CD4-positive, alpha-beta memory T cell (primary cell): ENCODE measurements around the gene TRIM65. TPM values are rescaled to one million over a fixed set of nuclear protein-coding genes. Genes with fewer than 3 reads are reported as not detected.
A peak's percentile ranks its signal among the peaks of the same experiment; 100 is the strongest.
"Not testable (repeated sequence)": the region's sequence is repeated elsewhere in the genome, so short reads cannot be mapped to it uniquely, and the experiment has no call there.

Experiments used
- CTCF ChIA-PET: fragments of 350-600 bp; sonication (Branson Sonifier 250); formaldehyde crosslinking; loops from one replicate; lab custom pipeline; 2021; ENCODE audit warnings: inconsistent platforms; ENCODE audit not compliant: partially characterized antibody; lab: Charles Lee
- POLR2A ChIA-PET: fragments of 350-600 bp; sonication (Branson Sonifier 250); formaldehyde crosslinking; loops from one replicate; lab custom pipeline; 2021; ENCODE audit not compliant: partially characterized antibody; lab: Charles Lee
- DNase-seq, 5 donors: peaks; one replicate each; pipeline versions ENCODE4 v3.0.0 to v3.0.0-alpha.2; 2020 to 2022; ENCODE audit warnings: mixed read lengths in 1 of 5
- H3K27ac ChIP-seq: one replicate; pipeline ENCODE4 v1.7.0; 2013; ENCODE audit warnings: low read depth, low read length
- H3K27me3 ChIP-seq: 2 replicates; pipeline ENCODE4 v1.7.0; 2013; ENCODE audit warnings: mild to moderate bottlenecking, low read length, moderate library complexity; ENCODE audit not compliant: insufficient read depth
- H3K36me3 ChIP-seq: 2 replicates; pipeline ENCODE4 v1.7.0; 2013; ENCODE audit warnings: mild to moderate bottlenecking, low read length, moderate library complexity; ENCODE audit not compliant: insufficient read depth
- H3K4me1 ChIP-seq: 2 replicates; pipeline ENCODE4 v1.7.0; 2013; ENCODE audit warnings: mild to moderate bottlenecking, low read length, moderate library complexity; ENCODE audit not compliant: insufficient read depth
- H3K4me3 ChIP-seq, 2 donors: one replicate each; pipeline ENCODE4 v1.7.0; 2013; ENCODE audit warnings: low read length in 2 of 2, mild to moderate bottlenecking in 1 of 2
- H3K9me3 ChIP-seq, 2 donors: one replicate each; pipeline ENCODE4 v1.7.0; 2013; ENCODE audit warnings: low read length in 2 of 2, control low read depth in 1 of 2; ENCODE audit not compliant: control insufficient read depth in 1 of 2
- H3K27ac Mint-ChIP-seq, 7 donors: one replicate each; pipeline ENCODE4 v1.8.0; 2020 to 2021; ENCODE audit warnings: mixed read lengths in 7 of 7, mild to moderate bottlenecking in 6 of 7, inconsistent platforms in 3 of 7, moderate library complexity in 3 of 7
- H3K27me3 Mint-ChIP-seq, 2 donors: one replicate each; pipeline ENCODE4 v1.8.0; 2020 to 2021; ENCODE audit warnings: mixed read lengths in 2 of 2
- H3K36me3 Mint-ChIP-seq, 2 donors: one replicate each; pipeline ENCODE4 v1.8.0; 2020 to 2021; ENCODE audit warnings: mixed read lengths in 2 of 2, inconsistent platforms in 1 of 2, mild to moderate bottlenecking in 1 of 2
- H3K4me1 Mint-ChIP-seq, 4 donors: one replicate each; pipeline ENCODE4 v1.8.0; 2020 to 2021; ENCODE audit warnings: mixed read lengths in 4 of 4, mild to moderate bottlenecking in 1 of 4
- H3K4me3 Mint-ChIP-seq, 8 donors: one replicate each; pipeline ENCODE4 v1.8.0; 2020 to 2021; ENCODE audit warnings: mixed read lengths in 8 of 8, mild to moderate bottlenecking in 7 of 8, moderate library complexity in 6 of 8, inconsistent platforms in 3 of 8
- H3K9me3 Mint-ChIP-seq, 8 donors: one replicate each; pipeline ENCODE4 v1.8.0; 2020 to 2021; ENCODE audit warnings: mixed read lengths in 8 of 8, mild to moderate bottlenecking in 5 of 8, inconsistent platforms in 3 of 8, moderate library complexity in 1 of 8
- intact Hi-C: fragments of 100-400 bp; cut with micrococcal nuclease; formaldehyde crosslinking; loops from one replicate; pipeline ENCODE4 v1.15.1; 2023
- polyA plus RNA-seq, 2 donors: library from polyadenylated mRNA; unstranded; fragments of 300-500 nt; fragmentation: Illumina TruSeq; gene quantifications; one replicate each; pipeline ENCODE4 v1.2.3, GENCODE V29; 2021
- total RNA-seq, 2 experiments: library from RNA; stranded (reverse); gene quantifications; one replicate each; pipeline ENCODE4 v1.2.3, GENCODE V29; 2021

TRIM65 gene
- total and polyA plus RNA-seq, 4 experiments from 2014 or later: 17.7 to 36.9 (median 32.6) TPM

DNA sequence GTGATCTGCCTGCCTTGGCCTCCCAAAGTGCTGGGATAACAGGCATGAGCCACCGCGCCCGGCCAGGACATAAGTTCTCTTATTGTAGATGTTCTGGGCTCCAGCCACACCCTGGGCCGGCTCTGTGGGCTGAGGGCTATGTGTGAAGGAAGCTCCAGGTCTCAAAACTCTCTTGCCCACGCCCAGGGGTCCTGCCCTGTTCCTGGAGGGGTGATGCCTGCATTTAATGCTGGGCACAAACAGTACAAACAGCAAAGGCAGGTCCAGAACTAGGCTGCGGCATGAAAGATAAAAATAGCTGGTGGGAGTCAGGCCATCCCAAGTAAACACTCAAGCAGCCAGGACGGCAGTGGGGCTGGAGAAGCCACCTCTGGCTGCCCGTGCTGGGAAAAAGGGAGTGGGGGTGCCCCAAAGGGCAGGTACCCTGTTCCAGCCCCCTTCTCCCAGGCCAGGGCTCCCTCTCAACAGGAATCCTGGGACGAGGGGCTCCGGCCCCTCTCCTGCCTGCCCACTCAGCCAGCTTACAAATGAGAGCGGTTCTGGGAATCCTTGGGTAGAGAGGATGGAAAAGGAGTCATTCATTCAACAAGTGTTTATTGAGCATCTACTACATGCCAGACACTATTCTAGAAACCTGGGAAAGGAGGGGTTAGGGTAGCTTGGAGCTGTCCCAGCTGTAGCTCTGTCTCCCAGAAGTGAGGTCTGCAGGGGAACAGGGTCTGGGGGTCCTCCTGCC, 23.0 kb downstream of the TRIM65 start:
- Mint-ChIP-seq H3K36me3 (peaks cover 0 to 8% of the 10 kb centered on the region in 2 donors), H3K9me3 (no peaks in the 10 kb centered on the region), H3K27me3 (no peaks in the 10 kb centered on the region), H3K27ac (peak overlapping the region; percentile 57 to 99 (median 95)), H3K4me3 (peak overlapping the region in 3 of 8 donors; percentile 46 to 65 (median 61)), H3K4me1 (peaks cover 28 to 56% (median 42%) of the 10 kb centered on the region in 4 donors)
- Histone ChIP-seq H3K9me3 (no peaks in the 10 kb centered on the region), H3K36me3 (no peaks in the 10 kb centered on the region), H3K4me1 (peaks cover 53% of the 10 kb centered on the region), H3K4me3 (no peak overlapping the region), H3K27ac (no peak overlapping the region), H3K27me3 (no peaks in the 10 kb centered on the region)
- ChIA-PET POLR2A (interaction anchor here (0.9 to 16.3 kb wide), 6 partner anchors 20 to 480 kb away, joined by 4 to 563 read pairs (median 17); partner anchors contain the start of genes MRPL38, PRPSAP1, TRIM65 and UNC13D), CTCF (interaction anchor here (1.2 to 14.1 kb wide), 2 partner anchors 15 to 25 kb away, joined by 4 to 266 read pairs; partner anchors contain the start of gene WBP2)
- intact Hi-C loops: no loop called here
- no peak for DNase-seq

DNA sequence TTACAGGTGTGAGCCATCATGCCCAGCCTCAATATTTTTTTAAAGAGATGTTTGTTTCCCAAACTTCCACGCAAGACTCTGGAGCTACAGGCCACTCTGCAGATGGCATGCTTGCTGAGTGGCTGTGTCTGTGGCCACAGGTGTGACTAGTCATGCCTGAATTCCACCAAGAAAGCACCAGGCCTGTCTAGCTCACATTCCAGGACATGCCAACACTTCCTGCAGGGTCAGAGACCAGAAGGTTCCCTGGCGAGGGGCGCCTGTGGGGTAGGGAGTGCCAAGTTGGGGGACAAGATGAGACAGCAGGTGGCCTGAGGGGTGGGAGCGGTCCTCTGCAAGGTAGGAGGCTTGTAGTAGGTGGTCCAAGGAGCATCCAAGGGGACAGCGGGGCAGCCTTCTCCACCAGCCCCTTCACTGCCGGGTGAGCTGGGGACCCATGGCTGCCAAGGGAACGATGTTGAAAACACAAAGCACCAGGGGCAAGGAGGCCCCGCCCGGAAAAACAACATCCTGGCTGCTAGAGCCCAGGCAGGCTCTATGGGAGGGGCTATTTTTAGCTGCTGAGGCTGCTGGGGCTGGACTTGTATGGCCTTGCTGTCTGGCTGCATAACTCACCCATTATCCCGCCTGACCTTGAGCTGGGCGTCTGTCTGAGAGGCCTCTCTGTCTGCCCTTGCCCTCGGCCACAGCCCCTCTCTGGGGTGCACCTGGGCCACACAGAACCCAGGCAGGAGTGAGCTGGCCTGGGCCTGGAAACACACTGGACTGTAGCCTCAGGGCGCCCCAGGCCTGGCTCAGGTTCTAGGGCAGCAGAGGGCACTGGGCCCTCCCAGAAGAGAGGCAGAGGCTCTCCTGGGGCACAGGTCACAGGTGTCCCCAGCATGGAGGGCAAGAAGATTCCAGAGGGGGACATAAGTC, 24.1 kb downstream of the TRIM65 start:
- Mint-ChIP-seq H3K36me3 (peaks cover 0 to 8% of the 10 kb centered on the region in 2 donors), H3K27ac (peak overlapping the region; percentile 90 to 99 (median 97)), H3K27me3 (no peaks in the 10 kb centered on the region), H3K9me3 (no peaks in the 10 kb centered on the region), H3K4me3 (peak overlapping the region in 7 of 8 donors; percentile 48 to 78 (median 73)), H3K4me1 (peaks cover 27 to 54% (median 40%) of the 10 kb centered on the region in 4 donors)
- peak overlapping the region in 1 of 2 donors; percentile 16 for H3K4me3 ChIP-seq
- CTCF ChIA-PET: interaction anchor here (0.9 to 14.1 kb wide), 6 partner anchors 14 to 74 kb away, joined by 3 to 266 read pairs (median 3); partner anchors contain the start of genes TRIM65 and WBP2
- peak overlapping the region; percentile 60 for H3K27ac ChIP-seq
- H3K9me3 ChIP-seq: no peaks in the 10 kb centered on the region
- POLR2A ChIA-PET: interaction anchor here (0.9 to 16.3 kb wide), 11 partner anchors 11 to 481 kb away, joined by 3 to 563 read pairs (median 6); partner anchors contain the start of genes MRPL38, PRPSAP1, TRIM65 and UNC13D
- no peaks in the 10 kb centered on the region for H3K27me3 ChIP-seq
- H3K4me1 ChIP-seq: peaks cover 50% of the 10 kb centered on the region
- DNase-seq: peak; percentile 71 to 82 (median 79)
- no peaks in the 10 kb centered on the region for H3K36me3 ChIP-seq
- intact Hi-C loops: no loop called here

DNA sequence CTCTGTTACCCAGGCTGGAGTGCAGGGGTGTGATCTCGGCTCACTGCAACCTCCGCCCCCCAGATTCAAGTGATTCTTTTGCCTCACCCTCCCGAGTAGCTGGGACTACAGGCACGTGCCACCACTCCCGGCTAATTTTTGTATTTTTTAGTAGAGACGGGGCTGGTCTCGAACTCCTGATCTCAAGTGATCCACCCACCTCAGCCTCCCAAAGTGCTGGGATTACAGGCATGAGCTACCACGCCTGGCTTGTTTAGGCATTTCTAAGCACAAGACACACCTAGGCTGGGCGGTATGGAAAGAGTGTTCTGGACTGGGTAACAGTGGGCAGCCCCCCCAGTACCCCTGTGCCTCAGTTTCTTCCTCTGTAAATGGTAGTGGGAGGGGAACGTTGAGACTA, 26.5 kb downstream of the TRIM65 start:
- H3K4me3 Mint-ChIP-seq, H3K27me3 ChIP-seq, H3K36me3 Mint-ChIP-seq, H3K9me3 ChIP-seq, H3K9me3 Mint-ChIP-seq, H3K27me3 Mint-ChIP-seq, H3K4me3 ChIP-seq, H3K36me3 ChIP-seq, intact Hi-C loops, DNase-seq, H3K27ac ChIP-seq: not testable (repeated sequence)
- POLR2A ChIA-PET: interaction anchor here (1.1 to 16.3 kb wide), 3 partner anchors 16 to 96 kb away, joined by 3 to 563 read pairs (median 5); partner anchors contain the start of genes TRIM65, UNC13D and WBP2
- CTCF ChIA-PET: interaction anchor here (14.1 kb wide), 1 partner anchor 12 kb away, joined by 266 read pairs; the partner anchor contains the start of gene WBP2
- peaks cover 27% of the 10 kb centered on the region for H3K4me1 ChIP-seq
- Mint-ChIP-seq H3K4me1 (peaks cover 12 to 38% (median 26%) of the 10 kb centered on the region in 4 donors), H3K27ac (peak overlapping the region in 3 of 7 donors; percentile 6 to 53 (median 13))

DNA sequence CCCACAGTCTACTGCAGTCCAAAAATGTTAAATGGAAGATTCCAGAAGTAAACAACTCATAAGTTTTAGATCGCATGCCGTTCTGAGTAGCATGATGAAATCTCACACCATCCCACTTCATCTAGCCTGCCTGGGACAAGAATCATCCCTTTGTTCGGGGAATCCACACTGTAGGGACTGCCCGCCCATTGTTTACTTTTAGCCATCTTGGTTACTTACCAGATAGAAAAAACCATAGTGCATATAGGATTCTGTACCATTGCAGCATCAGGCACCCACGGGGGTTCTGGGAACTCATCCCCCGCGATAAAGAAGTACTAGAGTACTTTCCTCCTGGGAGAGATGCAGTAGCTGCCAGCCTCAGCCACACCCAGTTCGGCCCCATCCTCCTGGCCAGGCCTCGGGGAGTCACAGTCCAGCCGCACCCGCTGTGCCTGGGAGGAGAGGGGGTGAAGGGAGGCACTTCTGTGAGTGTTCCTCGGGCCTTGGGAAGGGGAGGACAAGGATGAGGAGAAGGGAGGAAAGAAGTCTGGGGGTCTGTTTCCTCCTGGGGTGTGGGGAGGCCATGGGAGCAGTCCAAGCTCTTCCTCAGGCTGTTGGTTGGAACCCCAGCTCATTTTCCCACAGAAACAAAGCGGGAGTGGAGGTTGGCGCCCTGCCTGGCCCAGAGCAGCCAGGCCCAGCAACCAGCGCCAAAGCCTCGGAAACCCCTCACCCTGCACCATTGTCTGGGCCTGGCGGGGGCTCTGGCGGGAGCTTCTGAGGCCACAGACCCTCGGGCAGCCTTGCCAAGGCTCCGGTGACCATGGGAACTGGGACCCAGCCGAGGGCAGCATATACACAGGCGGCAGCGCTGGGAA, 27.2 kb downstream of the TRIM65 start:
- POLR2A ChIA-PET: interaction anchor here (1.1 to 16.3 kb wide), 3 partner anchors 15 to 95 kb away, joined by 3 to 563 read pairs (median 5); partner anchors contain the start of genes TRIM65, UNC13D and WBP2
- no peaks in the 10 kb centered on the region for H3K27me3 ChIP-seq
- intact Hi-C loops: no loop called here
- Mint-ChIP-seq H3K4me3 (no peak overlapping the region), H3K9me3 (no peaks in the 10 kb centered on the region), H3K36me3 (peaks cover 0 to 2% of the 10 kb centered on the region in 2 donors), H3K4me1 (peaks cover 16 to 41% (median 30%) of the 10 kb centered on the region in 4 donors), H3K27ac (peak overlapping the region in 4 of 7 donors; percentile 9 to 78 (median 28)), H3K27me3 (no peaks in the 10 kb centered on the region)
- H3K4me3 ChIP-seq: no peak overlapping the region
- no peak overlapping the region for H3K27ac ChIP-seq
- CTCF ChIA-PET: interaction anchor here (14.1 kb wide), 1 partner anchor 11 kb away, joined by 266 read pairs; the partner anchor contains the start of gene WBP2
- DNase-seq: no peak
- no peaks in the 10 kb centered on the region for H3K9me3 ChIP-seq
- peaks cover 30% of the 10 kb centered on the region for H3K4me1 ChIP-seq
- no peaks in the 10 kb centered on the region for H3K36me3 ChIP-seq

DNA sequence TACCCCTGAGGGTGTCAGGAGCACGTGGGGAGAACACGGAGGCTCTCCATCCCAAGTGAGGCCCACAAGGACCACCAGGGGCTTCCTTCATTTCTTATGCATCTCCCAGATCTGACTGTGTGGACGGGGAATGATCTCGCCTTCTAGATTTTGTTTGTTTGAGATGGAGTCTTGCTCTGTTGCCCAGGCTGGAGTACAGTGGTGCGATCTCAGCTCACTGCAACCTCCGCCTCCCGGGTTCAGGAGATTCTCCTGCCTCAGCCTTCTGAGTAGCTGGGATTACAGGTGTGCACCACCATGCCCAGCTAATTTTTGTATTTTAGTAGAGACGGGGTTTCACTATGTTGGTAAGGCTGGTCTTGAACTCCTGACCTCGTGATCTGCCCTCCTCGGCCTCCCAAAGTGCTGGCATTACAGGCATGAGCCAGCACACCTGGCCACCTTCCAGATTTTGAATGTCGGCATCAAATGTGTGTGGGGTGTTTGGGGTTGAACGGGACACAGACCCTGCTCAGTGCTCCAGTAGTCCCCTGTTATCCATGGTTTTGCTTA, 27.9 kb downstream of the TRIM65 start:
- H3K4me3 ChIP-seq, H3K36me3 Mint-ChIP-seq, H3K27me3 Mint-ChIP-seq, H3K36me3 ChIP-seq, DNase-seq, H3K4me3 Mint-ChIP-seq, intact Hi-C loops, H3K9me3 ChIP-seq, H3K27me3 ChIP-seq, H3K9me3 Mint-ChIP-seq, H3K27ac ChIP-seq: not testable (repeated sequence)
- Mint-ChIP-seq H3K27ac (peak overlapping the region in 4 of 7 donors; percentile 9 to 78 (median 24)), H3K4me1 (peaks cover 21 to 44% (median 36%) of the 10 kb centered on the region in 4 donors)
- peaks cover 35% of the 10 kb centered on the region for H3K4me1 ChIP-seq
- POLR2A ChIA-PET: interaction anchor here (1.0 to 16.3 kb wide), 3 partner anchors 9 to 28 kb away, joined by 3 to 563 read pairs (median 5); partner anchors contain the start of genes TRIM65, UNC13D and WBP2
- CTCF ChIA-PET: interaction anchor here (0.6 kb wide), 1 partner anchor 79 kb away, joined by 3 read pairs; no protein-coding TSS in a partner anchor
